WERI-Rb-1 (cell line): ENCODE results near the gene DERA.
A peak's percentile ranks its signal among the peaks of the same experiment; 100 is the strongest.

ENCODE experiments used
- DNase-seq: peaks from one replicate; pipeline ENCODE4 v3.0.0-alpha.2; 2020
- H3K27ac ChIP-seq: fragments of 250-450 bp; sonication (Bioruptor Pico); 2 replicates; pipeline ENCODE4 v1.5.1; 2020; ENCODE audit warnings: mild to moderate bottlenecking, moderate library complexity
- H3K27me3 ChIP-seq: fragments of 250-450 bp; sonication (Bioruptor Pico); 2 replicates; pipeline ENCODE4 v1.5.1; 2021; ENCODE audit warnings: mild to moderate bottlenecking, low read depth, moderate library complexity; ENCODE audit not compliant: insufficient read depth, severe bottlenecking
- H3K36me3 ChIP-seq: fragments of 250-450 bp; sonication (Bioruptor Pico); 2 replicates; pipeline ENCODE4 v1.5.1; 2020; ENCODE audit warnings: mild to moderate bottlenecking, moderate library complexity
- H3K4me3 ChIP-seq: 2 replicates; pipeline ENCODE4 v1.5.1; 2011; ENCODE audit warnings: low read depth, mild to moderate bottlenecking, control low read depth, low read length
- H3K9me3 ChIP-seq: fragments of 250-450 bp; sonication (Bioruptor Pico); 2 replicates; pipeline ENCODE4 v1.5.1; 2021; ENCODE audit warnings: mild to moderate bottlenecking, moderate library complexity; ENCODE audit not compliant: severe bottlenecking
- TF ChIP-seq, protein P1 (sequence below): IDR thresholded peaks from 2 replicates; pipeline ENCODE4 v1.5.1; 2011; ENCODE audit warnings: low read depth, mild to moderate bottlenecking, control low read depth, inconsistent platforms, low read length

DERA gene

DNA sequence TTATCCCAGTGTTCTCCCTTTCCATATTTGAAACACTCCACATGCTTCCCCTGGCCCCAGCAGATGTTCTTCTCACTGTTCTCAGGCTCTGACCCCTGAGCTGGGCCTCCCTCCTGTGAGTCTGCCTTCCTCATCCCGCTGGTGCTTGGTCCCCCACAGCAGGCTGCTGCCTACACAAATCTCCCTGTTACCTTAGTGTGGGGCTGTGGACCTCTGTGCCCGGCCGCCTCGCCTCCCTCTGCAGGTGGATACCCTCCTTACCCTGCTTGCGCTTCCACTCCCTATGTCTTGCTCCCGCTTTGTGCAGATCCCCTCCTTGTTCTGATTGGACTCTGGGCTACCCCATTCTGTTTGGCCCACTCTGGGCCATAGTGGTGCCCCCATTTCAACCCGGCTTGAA is 6.9 kb downstream of the DERA start:
- Histone ChIP-seq H3K36me3 (no peaks in the 10 kb centered on the region; the same call in none of the 2 replicates), H3K9me3 (no peaks in the 10 kb centered on the region), H3K27ac (no peak overlapping the region; the same call in 1 of the 2 replicates), H3K4me3 (no peak overlapping the region), H3K27me3 (no peaks in the 10 kb centered on the region)
- TF ChIP-seq, protein P1, sequence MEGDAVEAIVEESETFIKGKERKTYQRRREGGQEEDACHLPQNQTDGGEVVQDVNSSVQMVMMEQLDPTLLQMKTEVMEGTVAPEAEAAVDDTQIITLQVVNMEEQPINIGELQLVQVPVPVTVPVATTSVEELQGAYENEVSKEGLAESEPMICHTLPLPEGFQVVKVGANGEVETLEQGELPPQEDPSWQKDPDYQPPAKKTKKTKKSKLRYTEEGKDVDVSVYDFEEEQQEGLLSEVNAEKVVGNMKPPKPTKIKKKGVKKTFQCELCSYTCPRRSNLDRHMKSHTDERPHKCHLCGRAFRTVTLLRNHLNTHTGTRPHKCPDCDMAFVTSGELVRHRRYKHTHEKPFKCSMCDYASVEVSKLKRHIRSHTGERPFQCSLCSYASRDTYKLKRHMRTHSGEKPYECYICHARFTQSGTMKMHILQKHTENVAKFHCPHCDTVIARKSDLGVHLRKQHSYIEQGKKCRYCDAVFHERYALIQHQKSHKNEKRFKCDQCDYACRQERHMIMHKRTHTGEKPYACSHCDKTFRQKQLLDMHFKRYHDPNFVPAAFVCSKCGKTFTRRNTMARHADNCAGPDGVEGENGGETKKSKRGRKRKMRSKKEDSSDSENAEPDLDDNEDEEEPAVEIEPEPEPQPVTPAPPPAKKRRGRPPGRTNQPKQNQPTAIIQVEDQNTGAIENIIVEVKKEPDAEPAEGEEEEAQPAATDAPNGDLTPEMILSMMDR, result no peak
- DNase-seq, result peak; percentile 39

DNA sequence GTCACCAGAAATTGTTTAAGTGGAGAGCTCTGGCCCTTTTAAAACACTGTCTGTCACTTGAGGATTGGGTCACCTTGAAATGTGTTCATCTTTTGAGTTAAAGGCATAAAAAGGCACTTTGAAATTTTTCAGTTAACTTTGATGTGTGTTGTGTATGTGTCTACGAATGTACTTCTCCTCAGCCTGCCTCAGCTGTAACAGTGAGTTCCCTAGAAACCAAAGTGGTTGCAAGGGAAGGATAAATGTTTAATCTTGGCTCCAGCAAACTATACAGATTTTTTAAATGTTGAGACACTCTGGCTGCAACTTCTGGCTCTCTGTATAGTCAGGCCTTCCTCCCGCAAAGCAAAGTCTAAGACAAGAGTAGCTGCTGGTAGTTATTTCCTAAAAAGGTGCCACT is 8.3 kb downstream of the DERA start:
- Histone ChIP-seq H3K9me3 (no peaks in the 10 kb centered on the region), H3K27ac (no peak overlapping the region), H3K4me3 (no peak overlapping the region), H3K27me3 (no peaks in the 10 kb centered on the region), H3K36me3 (no peaks in the 10 kb centered on the region; the same call in none of the 2 replicates)
- no peak for DNase-seq
- TF ChIP-seq, protein P1, result no peak

DNA sequence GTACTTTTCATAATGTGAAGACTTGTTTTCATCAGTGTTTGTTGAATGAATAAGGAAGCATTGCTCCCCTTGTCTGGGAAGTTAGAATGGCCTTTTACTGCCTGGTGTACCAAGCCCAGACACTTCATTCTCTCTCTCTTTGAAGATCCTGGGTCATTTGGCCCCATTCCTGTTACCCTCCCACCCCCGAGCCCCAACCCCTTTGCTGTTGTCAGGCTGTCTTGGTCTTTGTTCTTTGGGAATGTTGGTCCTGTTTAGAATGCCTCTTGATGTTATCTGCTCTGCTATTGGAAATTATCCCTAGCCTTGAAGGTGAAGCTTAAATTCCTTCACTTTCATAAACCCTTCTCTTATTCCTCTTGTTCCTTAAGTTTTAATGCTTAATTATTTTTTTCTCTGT is 13.8 kb downstream of the DERA start:
- no peaks in the 10 kb centered on the region; the same call in 1 of the 2 replicates for H3K36me3 ChIP-seq
- H3K4me3 ChIP-seq, result no peak overlapping the region
- H3K27ac ChIP-seq, result no peak overlapping the region
- no peak for DNase-seq
- TF ChIP-seq, protein P1, result no peak
- H3K27me3 ChIP-seq, result no peaks in the 10 kb centered on the region
- H3K9me3 ChIP-seq, result no peaks in the 10 kb centered on the region

DNA sequence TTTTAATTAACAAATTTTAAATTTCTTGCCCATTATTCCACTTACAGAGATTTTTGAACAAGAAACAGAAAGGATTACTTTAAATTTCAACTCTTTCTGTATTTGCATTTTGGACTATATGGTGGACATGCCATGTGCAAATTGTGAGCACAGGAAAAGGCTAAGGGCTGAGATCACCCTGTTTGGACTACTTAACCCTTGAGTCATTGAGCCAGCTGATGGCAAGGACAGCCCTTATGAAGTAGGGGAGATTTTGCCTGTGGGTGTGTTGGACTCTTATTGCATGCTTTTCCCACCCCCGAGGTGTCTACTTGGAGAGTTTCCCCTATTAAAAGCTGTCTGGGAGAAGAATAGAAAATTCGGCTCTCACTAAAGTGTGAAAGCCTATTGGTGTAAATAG is 17.2 kb downstream of the DERA start:
- Histone ChIP-seq H3K36me3 (no peaks in the 10 kb centered on the region; the same call in none of the 2 replicates), H3K9me3 (no peaks in the 10 kb centered on the region), H3K27ac (no peak overlapping the region), H3K27me3 (no peaks in the 10 kb centered on the region), H3K4me3 (no peak overlapping the region)
- TF ChIP-seq, protein P1, result no peak
- DNase-seq, result no peak

DNA sequence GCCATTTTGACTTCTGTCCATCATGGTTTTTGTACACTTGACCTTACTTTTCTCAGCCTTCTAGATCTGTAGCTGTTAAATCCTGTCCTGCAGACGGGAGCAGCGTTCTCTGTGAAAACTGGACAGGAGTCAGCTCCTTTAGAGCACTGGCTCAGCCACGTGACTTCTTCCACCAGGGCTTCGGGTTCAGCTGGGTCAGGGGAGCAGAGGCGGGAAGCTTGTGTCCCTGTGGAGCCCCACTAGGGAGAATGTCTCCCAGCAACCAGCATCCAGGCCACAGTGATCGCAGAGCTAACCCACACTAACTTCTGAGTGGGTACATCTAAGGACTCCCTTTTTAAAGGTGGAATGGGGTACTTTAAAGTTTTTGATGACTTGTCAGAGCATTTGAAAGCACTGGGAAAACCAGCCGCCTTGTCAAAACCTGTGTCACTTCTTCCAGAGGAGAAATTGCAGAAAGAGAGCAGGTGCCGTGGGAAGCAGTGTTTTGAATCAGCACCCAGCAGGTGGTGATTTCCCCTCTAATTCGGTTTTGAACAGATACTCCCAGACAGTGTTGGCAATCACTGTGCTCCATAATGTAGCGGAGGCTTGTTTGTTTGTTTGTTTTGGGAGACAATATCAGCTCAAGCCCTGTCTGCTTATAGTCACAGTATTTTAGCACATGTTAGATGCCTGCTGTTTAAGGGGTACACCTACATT is 17.9 kb downstream of the DERA start:
- Histone ChIP-seq H3K4me3 (no peak overlapping the region), H3K27me3 (no peaks in the 10 kb centered on the region), H3K27ac (no peak overlapping the region), H3K36me3 (no peaks in the 10 kb centered on the region; the same call in none of the 2 replicates), H3K9me3 (no peaks in the 10 kb centered on the region)
- DNase-seq, result no peak
- TF ChIP-seq, protein P1, result no peak

DNA sequence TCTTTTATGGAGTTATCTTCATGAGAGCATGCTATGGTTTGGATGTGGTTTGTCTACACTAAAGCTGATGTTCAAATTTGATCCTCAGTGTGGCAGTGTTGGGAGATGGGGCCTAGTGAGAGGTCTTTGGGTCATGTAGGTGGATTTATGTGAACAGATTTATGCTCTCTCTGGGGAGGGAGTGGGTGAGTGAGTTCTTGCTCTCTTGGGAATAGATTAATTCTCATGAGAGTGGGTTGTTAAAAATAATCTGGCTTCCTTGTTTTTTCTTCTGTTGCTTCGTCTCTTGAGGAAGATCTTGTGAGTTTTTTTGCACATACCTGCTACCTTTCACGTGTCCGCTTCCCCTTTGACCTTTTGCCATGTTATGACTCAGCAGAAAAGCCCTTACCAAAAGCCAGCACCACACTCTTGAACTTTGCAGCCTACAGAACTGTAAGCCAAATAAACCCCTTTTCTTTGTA is 20.5 kb downstream of the DERA start:
- no peaks in the 10 kb centered on the region for H3K9me3 ChIP-seq
- H3K27me3 ChIP-seq, result no peaks in the 10 kb centered on the region
- peak; percentile 21 for DNase-seq
- H3K4me3 ChIP-seq, result no peak overlapping the region
- no peak overlapping the region for H3K27ac ChIP-seq
- TF ChIP-seq, protein P1, result peak; percentile 10; the same call in 1 of the 2 replicates
- H3K36me3 ChIP-seq, result no peaks in the 10 kb centered on the region; the same call in none of the 2 replicates
